Stomach (tissue), 4 donors: Measurements from ENCODE around the gene NKAIN2.

ENCODE experiments used
- EP300 ChIP-seq: sonication (generic); formaldehyde crosslinking; IDR thresholded peaks from one replicate; pipeline ENCODE4 v1.6.1; 2017; ENCODE audit warnings: antibody characterized with exemption
- POLR2A ChIP-seq, 4 donors: fragments of 450-650 bp; IDR thresholded peaks; one replicate each; pipeline ENCODE4 v1.6.1; 2016; ENCODE audit warnings: antibody characterized with exemption in 4 of 4, control low read depth in 2 of 4, mild to moderate bottlenecking in 1 of 4, moderate library complexity in 1 of 4
- POLR2AphosphoS5 ChIP-seq, 3 donors: sonication (generic); formaldehyde crosslinking; IDR thresholded peaks; one replicate each; pipeline ENCODE4 v1.6.1; 2016; ENCODE audit warnings: antibody characterized with exemption in 3 of 3
- TF ChIP-seq, protein P1 (sequence below), 7 experiments: fragments of 450-650 bp in 4 of 7; fragments of 200-600 bp in 3 of 7; sonication (generic) in 3 of 7; IDR thresholded peaks; one replicate each; pipeline ENCODE4 v1.5.1; 2016 to 2019; ENCODE audit warnings: antibody characterized with exemption in 7 of 7, control low read depth in 2 of 7, mild to moderate bottlenecking in 1 of 7

DNA sequence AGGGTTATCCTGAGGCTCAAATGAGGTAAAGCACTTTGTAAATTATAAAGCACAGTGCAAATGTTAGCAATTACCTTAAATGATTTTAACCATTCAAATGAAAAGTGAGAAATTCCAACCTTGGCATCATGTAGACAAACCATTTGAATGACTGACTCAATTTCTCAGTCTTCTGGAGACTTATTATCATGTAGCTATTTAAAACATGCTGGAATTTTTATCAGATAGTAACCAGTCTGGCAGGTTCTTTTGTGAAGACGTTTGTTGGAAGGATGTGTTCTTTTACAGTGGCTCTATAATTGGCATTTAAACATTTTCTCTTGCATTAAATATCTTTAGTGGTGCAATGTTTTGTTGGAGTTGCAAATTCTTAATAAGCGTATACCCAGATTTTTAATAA is 386.6 kb downstream of the NKAIN2 start:
- TF ChIP-seq, protein P1, sequence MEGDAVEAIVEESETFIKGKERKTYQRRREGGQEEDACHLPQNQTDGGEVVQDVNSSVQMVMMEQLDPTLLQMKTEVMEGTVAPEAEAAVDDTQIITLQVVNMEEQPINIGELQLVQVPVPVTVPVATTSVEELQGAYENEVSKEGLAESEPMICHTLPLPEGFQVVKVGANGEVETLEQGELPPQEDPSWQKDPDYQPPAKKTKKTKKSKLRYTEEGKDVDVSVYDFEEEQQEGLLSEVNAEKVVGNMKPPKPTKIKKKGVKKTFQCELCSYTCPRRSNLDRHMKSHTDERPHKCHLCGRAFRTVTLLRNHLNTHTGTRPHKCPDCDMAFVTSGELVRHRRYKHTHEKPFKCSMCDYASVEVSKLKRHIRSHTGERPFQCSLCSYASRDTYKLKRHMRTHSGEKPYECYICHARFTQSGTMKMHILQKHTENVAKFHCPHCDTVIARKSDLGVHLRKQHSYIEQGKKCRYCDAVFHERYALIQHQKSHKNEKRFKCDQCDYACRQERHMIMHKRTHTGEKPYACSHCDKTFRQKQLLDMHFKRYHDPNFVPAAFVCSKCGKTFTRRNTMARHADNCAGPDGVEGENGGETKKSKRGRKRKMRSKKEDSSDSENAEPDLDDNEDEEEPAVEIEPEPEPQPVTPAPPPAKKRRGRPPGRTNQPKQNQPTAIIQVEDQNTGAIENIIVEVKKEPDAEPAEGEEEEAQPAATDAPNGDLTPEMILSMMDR (IDR thresholded peaks at IDR 0.05): no peak
- no peak for TF ChIP-seq POLR2A (IDR thresholded peaks at IDR 0.05)
- no peak for TF ChIP-seq EP300
- no peak for TF ChIP-seq POLR2AphosphoS5 (IDR thresholded peaks at IDR 0.05)
